ENCODE measurements around the gene NPNT. TPM values are rescaled to one million over a fixed set of nuclear protein-coding genes. Genes with fewer than 3 reads are reported as not detected.
"Not testable (repeated sequence)": the region's sequence is repeated elsewhere in the genome, so short reads cannot be mapped to it uniquely, and the experiment has no call there.

NPNT gene
- polyA plus RNA-seq (2013), result 4.3 and 4.5 TPM in 2 replicates

GRCh38 chr4:105894660-105895582 is at the start of gene NPNT:
Gene NPNT (plus strand): TSS chr4:105895471. CDS start chr4:105895653, 182 bp downstream.
- H2BK120ac ChIP-seq (ENCODE audit: insufficient read depth, low read length, poor library complexity), result no peak within 1 kb of the TSS
- H3K18ac ChIP-seq (ENCODE audit: low read length), result no peak within 1 kb of the TSS
- H4K12ac ChIP-seq (ENCODE audit: low read depth, low read length), result no peak within 1 kb of the TSS
- H3K23ac ChIP-seq (ENCODE audit: low read length), result no peak within 1 kb of the TSS
- H3K79me2 ChIP-seq (ENCODE audit: control insufficient read depth, insufficient read depth, low read length, poor library complexity), result no peaks in the 10 kb centered on the region
- H3K27me3 ChIP-seq (ENCODE audit: insufficient read depth, low read length), result peaks cover 15% of the 10 kb centered on the region
- H2AFZ ChIP-seq (ENCODE audit: insufficient read depth, low read length, poor library complexity), result peak within 1 kb of the TSS; percentile 59
- peaks cover 10 to 18% of the 10 kb centered on the region in 2 experiments for H3K4me1 ChIP-seq (ENCODE audit: control insufficient read depth in 1 of 2, insufficient read depth in 2 of 2, low read length in 2 of 2)
- WGBS (ENCODE audit: extremely low coverage, insufficient coverage, insufficient read length), result no CpG with 5 or more reads among the region's 56 CpGs
- peak within 1 kb of the TSS; percentile 67 for H3K4me3 ChIP-seq (ENCODE audit: low read depth, low read length)
- DNase-seq, result peak in 1 of 2 donors; percentile 10
- H2BK5ac ChIP-seq (ENCODE audit: low read depth, low read length, poor library complexity), result no peak within 1 kb of the TSS
- H3K14ac ChIP-seq (ENCODE audit: low read length), result no peak within 1 kb of the TSS
- H3K79me1 ChIP-seq (ENCODE audit: low read length), result no peaks in the 10 kb centered on the region
- H4K8ac ChIP-seq (ENCODE audit: low read depth, low read length), result no peak within 1 kb of the TSS
- no peak within 1 kb of the TSS for H4K91ac ChIP-seq (ENCODE audit: low read depth, low read length)
- H2BK12ac ChIP-seq (ENCODE audit: low read length), result no peak within 1 kb of the TSS
- no peaks in the 10 kb centered on the region for H3K36me3 ChIP-seq (ENCODE audit: control insufficient read depth in 1 of 2, insufficient read depth in 2 of 2, low read length in 2 of 2)
- H3K27ac ChIP-seq (ENCODE audit: low read depth, low read length), result no peak within 1 kb of the TSS
- H2AK5ac ChIP-seq (ENCODE audit: low read length), result no peak within 1 kb of the TSS
- no peak within 1 kb of the TSS for H3K4ac ChIP-seq (ENCODE audit: low read depth, low read length)
- no peak within 1 kb of the TSS for H3K9ac ChIP-seq (ENCODE audit: low read length)
- H3K9me3 ChIP-seq (ENCODE audit: insufficient read depth, low read depth, low read length), result peaks cover 3% of the 10 kb centered on the region
- H3K4me2 ChIP-seq (ENCODE audit: low read length), result peak within 1 kb of the TSS; percentile 87

DNA sequence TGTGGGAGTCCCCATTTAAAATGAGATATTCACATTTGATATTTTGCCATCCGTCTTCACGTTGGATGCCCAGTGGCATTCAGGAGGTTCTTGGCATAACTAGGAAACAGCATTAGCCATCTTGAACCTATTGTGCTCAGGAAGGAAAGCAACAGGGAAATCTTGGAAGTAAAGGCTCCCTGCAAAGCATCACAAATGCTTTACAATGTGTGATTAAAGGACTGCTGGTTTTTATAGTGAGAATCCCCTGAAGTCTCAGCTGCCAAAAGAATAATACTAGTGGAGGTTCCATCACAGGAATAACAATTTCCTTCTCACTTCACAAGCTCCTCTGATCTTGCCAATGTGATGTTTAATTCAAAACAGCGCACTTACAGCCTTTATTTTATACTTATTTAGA is 49.7 kb upstream of the NPNT start:
- Histone ChIP-seq H3K27ac (ENCODE audit: low read depth, low read length) (no peak overlapping the region), H4K8ac (ENCODE audit: low read depth, low read length) (no peak overlapping the region)
- no CpG with 5 or more reads among the region's 3 CpGs for WGBS (ENCODE audit: extremely low coverage, insufficient coverage, insufficient read length)

GRCh38 chr4:105848359-105848758 is 46.9 kb upstream of the NPNT start:
- DNase-seq; H4K91ac ChIP-seq (ENCODE audit: low read depth, low read length): not testable (repeated sequence)
- no CpG with 5 or more reads among the region's 6 CpGs for WGBS (ENCODE audit: extremely low coverage, insufficient coverage, insufficient read length)

More for the DNA sequence above, 49.7 kb upstream of the NPNT start:
- H3K4me1 ChIP-seq (ENCODE audit: control insufficient read depth in 1 of 2, insufficient read depth in 2 of 2, low read length in 2 of 2), result no peaks in the 10 kb centered on the region
- no peak overlapping the region for H2AFZ ChIP-seq (ENCODE audit: insufficient read depth, low read length, poor library complexity)
- no peak overlapping the region for H3K9ac ChIP-seq (ENCODE audit: low read length)
- H4K12ac ChIP-seq (ENCODE audit: low read depth, low read length), result no peak overlapping the region
- H2BK5ac ChIP-seq (ENCODE audit: low read depth, low read length, poor library complexity), result no peak overlapping the region
- no peak overlapping the region for H2BK120ac ChIP-seq (ENCODE audit: insufficient read depth, low read length, poor library complexity)
- no peak overlapping the region for H3K14ac ChIP-seq (ENCODE audit: low read length)
- H3K9me3 ChIP-seq (ENCODE audit: insufficient read depth, low read depth, low read length), result no peaks in the 10 kb centered on the region
- H3K23ac ChIP-seq (ENCODE audit: low read length), result no peak overlapping the region
- H4K91ac ChIP-seq (ENCODE audit: low read depth, low read length), result no peak overlapping the region
- DNase-seq, result no peak
- H3K4me2 ChIP-seq (ENCODE audit: low read length), result no peak overlapping the region
- H3K79me1 ChIP-seq (ENCODE audit: low read length), result no peaks in the 10 kb centered on the region
- H3K4ac ChIP-seq (ENCODE audit: low read depth, low read length), result no peak overlapping the region
- no peaks in the 10 kb centered on the region for H3K79me2 ChIP-seq (ENCODE audit: control insufficient read depth, insufficient read depth, low read length, poor library complexity)
- no peak overlapping the region for H2AK5ac ChIP-seq (ENCODE audit: low read length)
- H3K18ac ChIP-seq (ENCODE audit: low read length), result no peak overlapping the region
- no peak overlapping the region for H3K4me3 ChIP-seq (ENCODE audit: low read depth, low read length)
- H3K27me3 ChIP-seq (ENCODE audit: insufficient read depth, low read length), result no peaks in the 10 kb centered on the region
- no peak overlapping the region for H2BK12ac ChIP-seq (ENCODE audit: low read length)
- H3K36me3 ChIP-seq (ENCODE audit: control insufficient read depth in 1 of 2, insufficient read depth in 2 of 2, low read length in 2 of 2), result peaks cover 0 to 2% of the 10 kb centered on the region in 2 experiments

DNA sequence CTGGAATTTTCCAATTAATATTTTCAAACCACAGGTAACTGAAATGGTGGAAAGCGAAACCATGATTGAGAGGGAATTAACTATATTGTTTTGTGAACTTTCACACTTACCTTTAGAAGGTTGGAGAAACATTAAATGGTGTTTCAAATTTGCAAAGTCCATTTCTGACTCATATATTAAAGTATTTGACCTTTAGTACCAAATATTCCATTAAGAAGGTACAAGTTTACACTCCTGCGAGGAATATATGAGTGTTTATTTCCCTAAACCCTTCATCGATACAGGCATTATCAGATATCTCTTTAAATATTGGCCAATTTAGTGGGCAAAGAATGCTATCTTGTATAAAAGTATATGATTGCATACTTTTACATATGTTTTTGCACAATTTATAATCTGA is 44.1 kb upstream of the NPNT start:
- no peaks in the 10 kb centered on the region for H3K27me3 ChIP-seq (ENCODE audit: insufficient read depth, low read length)
- H2BK12ac ChIP-seq (ENCODE audit: low read length), result no peak overlapping the region
- no peaks in the 10 kb centered on the region for H3K79me2 ChIP-seq (ENCODE audit: control insufficient read depth, insufficient read depth, low read length, poor library complexity)
- H3K23ac ChIP-seq (ENCODE audit: low read length), result no peak overlapping the region
- H2BK5ac ChIP-seq (ENCODE audit: low read depth, low read length, poor library complexity), result no peak overlapping the region
- H4K12ac ChIP-seq (ENCODE audit: low read depth, low read length), result no peak overlapping the region
- peaks cover 0 to 2% of the 10 kb centered on the region in 2 experiments for H3K36me3 ChIP-seq (ENCODE audit: control insufficient read depth in 1 of 2, insufficient read depth in 2 of 2, low read length in 2 of 2)
- H3K4me1 ChIP-seq (ENCODE audit: control insufficient read depth in 1 of 2, insufficient read depth in 2 of 2, low read length in 2 of 2), result no peaks in the 10 kb centered on the region
- no peak overlapping the region for H3K4me2 ChIP-seq (ENCODE audit: low read length)
- no peaks in the 10 kb centered on the region for H3K79me1 ChIP-seq (ENCODE audit: low read length)
- no CpG with 5 or more reads among the region's 3 CpGs for WGBS (ENCODE audit: extremely low coverage, insufficient coverage, insufficient read length)
- no peak overlapping the region for H2BK120ac ChIP-seq (ENCODE audit: insufficient read depth, low read length, poor library complexity)
- DNase-seq, result no peak
- H3K9ac ChIP-seq (ENCODE audit: low read length), result no peak overlapping the region
- H3K27ac ChIP-seq (ENCODE audit: low read depth, low read length), result no peak overlapping the region
- H4K91ac ChIP-seq (ENCODE audit: low read depth, low read length), result no peak overlapping the region
- H3K14ac ChIP-seq (ENCODE audit: low read length), result no peak overlapping the region
- H3K18ac ChIP-seq (ENCODE audit: low read length), result no peak overlapping the region
- H2AK5ac ChIP-seq (ENCODE audit: low read length), result no peak overlapping the region
- H3K4me3 ChIP-seq (ENCODE audit: low read depth, low read length), result no peak overlapping the region
- no peak overlapping the region for H2AFZ ChIP-seq (ENCODE audit: insufficient read depth, low read length, poor library complexity)
- H3K4ac ChIP-seq (ENCODE audit: low read depth, low read length), result no peak overlapping the region
- no peaks in the 10 kb centered on the region for H3K9me3 ChIP-seq (ENCODE audit: insufficient read depth, low read depth, low read length)
- no peak overlapping the region for H4K8ac ChIP-seq (ENCODE audit: low read depth, low read length)

More at GRCh38 chr4:105848359-105848758, 46.9 kb upstream of the NPNT start:
- not testable (repeated sequence) for H3K18ac ChIP-seq (ENCODE audit: low read length); H2BK120ac ChIP-seq (ENCODE audit: insufficient read depth, low read length, poor library complexity); H3K27ac ChIP-seq (ENCODE audit: low read depth, low read length); H3K4me1 ChIP-seq (ENCODE audit: control insufficient read depth in 1 of 2, insufficient read depth in 2 of 2, low read length in 2 of 2); H4K12ac ChIP-seq (ENCODE audit: low read depth, low read length); H3K79me2 ChIP-seq (ENCODE audit: control insufficient read depth, insufficient read depth, low read length, poor library complexity); H3K14ac ChIP-seq (ENCODE audit: low read length); H3K9me3 ChIP-seq (ENCODE audit: insufficient read depth, low read depth, low read length); H4K8ac ChIP-seq (ENCODE audit: low read depth, low read length); H2AK5ac ChIP-seq (ENCODE audit: low read length); H3K4ac ChIP-seq (ENCODE audit: low read depth, low read length); H2BK5ac ChIP-seq (ENCODE audit: low read depth, low read length, poor library complexity); H3K4me3 ChIP-seq (ENCODE audit: low read depth, low read length); H2AFZ ChIP-seq (ENCODE audit: insufficient read depth, low read length, poor library complexity); H3K9ac ChIP-seq (ENCODE audit: low read length); H3K79me1 ChIP-seq (ENCODE audit: low read length); H2BK12ac ChIP-seq (ENCODE audit: low read length); H3K23ac ChIP-seq (ENCODE audit: low read length); H3K27me3 ChIP-seq (ENCODE audit: insufficient read depth, low read length); H3K4me2 ChIP-seq (ENCODE audit: low read length); H3K36me3 ChIP-seq (ENCODE audit: control insufficient read depth in 1 of 2, insufficient read depth in 2 of 2, low read length in 2 of 2)

Data from trophoblast cell (in vitro differentiated cells and primary cell).